ENCODE results near the gene ZFC3H1.

- no peak for TF ChIP-seq EZH2phosphoT487 (IDR thresholded peaks at IDR 0.05; ENCODE audit: borderline replicate concordance, low read depth, low read length)
- no peak for TF ChIP-seq CTCF (conservative IDR thresholded peaks at IDR 0.05; ENCODE audit: low read length)
Observed at GRCh38 chr12:71581206-71581605, 82.4 kb downstream of the ZFC3H1 start.

Data from OCI-LY7 (cell line).